ENCODE measurements around the gene CCDC157. TPM values are rescaled to one million over a fixed set of nuclear protein-coding genes. Genes with fewer than 3 reads are reported as not detected.
A peak's percentile ranks its signal among the peaks of the same experiment; 100 is the strongest.

The CCDC157 gene
- total and polyA plus RNA-seq, 10 of the 15 experiments (the other 5 are each of a cell fraction or from before 2014, with no cell fraction given): 0.10 to 2.8 (median 1.2) TPM

- no peak for TF ChIP-seq SPI1 (IDR thresholded peaks at IDR 0.05; ENCODE audit: borderline replicate concordance, insufficient read depth, low read depth, low read length)
- TF ChIP-seq FOXK2 (IDR thresholded peaks at IDR 0.05): no peak
- TF ChIP-seq ZBED1 (IDR thresholded peaks at IDR 0.05; ENCODE audit: borderline replicate concordance): peak; percentile 43; the same call in 1 of the 2 replicates
- peak; percentile 92 for TF ChIP-seq NR2F1 (conservative IDR thresholded peaks at IDR 0.05)
- TF ChIP-seq, protein P1, sequence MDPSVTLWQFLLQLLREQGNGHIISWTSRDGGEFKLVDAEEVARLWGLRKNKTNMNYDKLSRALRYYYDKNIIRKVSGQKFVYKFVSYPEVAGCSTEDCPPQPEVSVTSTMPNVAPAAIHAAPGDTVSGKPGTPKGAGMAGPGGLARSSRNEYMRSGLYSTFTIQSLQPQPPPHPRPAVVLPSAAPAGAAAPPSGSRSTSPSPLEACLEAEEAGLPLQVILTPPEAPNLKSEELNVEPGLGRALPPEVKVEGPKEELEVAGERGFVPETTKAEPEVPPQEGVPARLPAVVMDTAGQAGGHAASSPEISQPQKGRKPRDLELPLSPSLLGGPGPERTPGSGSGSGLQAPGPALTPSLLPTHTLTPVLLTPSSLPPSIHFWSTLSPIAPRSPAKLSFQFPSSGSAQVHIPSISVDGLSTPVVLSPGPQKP (IDR thresholded peaks at IDR 0.05; ENCODE audit: low read depth, low read length): no peak
- TF ChIP-seq ZNF207 (IDR thresholded peaks at IDR 0.05; ENCODE audit: borderline replicate concordance): no peak
- peak; percentile 100 for TF ChIP-seq TCF12 (IDR thresholded peaks at IDR 0.05; ENCODE audit: low read depth, low read length)
- no peak for TF ChIP-seq SMARCA5 (IDR thresholded peaks at IDR 0.05)
- 0 out of 4 replicates have a peak, but pooled peaks of 1 of the 2 experiments have one; percentile 24 for TF ChIP-seq BHLHE40 (IDR thresholded peaks at IDR 0.05; ENCODE audit: borderline replicate concordance in 1 of 2, low read depth in 2 of 2, low read length in 1 of 2)
- no peak for TF ChIP-seq MLLT1 (IDR thresholded peaks at IDR 0.05)
- TF ChIP-seq GATAD2B (conservative IDR thresholded peaks at IDR 0.05; ENCODE audit: low read depth): no peak
- TF ChIP-seq, protein P2, sequence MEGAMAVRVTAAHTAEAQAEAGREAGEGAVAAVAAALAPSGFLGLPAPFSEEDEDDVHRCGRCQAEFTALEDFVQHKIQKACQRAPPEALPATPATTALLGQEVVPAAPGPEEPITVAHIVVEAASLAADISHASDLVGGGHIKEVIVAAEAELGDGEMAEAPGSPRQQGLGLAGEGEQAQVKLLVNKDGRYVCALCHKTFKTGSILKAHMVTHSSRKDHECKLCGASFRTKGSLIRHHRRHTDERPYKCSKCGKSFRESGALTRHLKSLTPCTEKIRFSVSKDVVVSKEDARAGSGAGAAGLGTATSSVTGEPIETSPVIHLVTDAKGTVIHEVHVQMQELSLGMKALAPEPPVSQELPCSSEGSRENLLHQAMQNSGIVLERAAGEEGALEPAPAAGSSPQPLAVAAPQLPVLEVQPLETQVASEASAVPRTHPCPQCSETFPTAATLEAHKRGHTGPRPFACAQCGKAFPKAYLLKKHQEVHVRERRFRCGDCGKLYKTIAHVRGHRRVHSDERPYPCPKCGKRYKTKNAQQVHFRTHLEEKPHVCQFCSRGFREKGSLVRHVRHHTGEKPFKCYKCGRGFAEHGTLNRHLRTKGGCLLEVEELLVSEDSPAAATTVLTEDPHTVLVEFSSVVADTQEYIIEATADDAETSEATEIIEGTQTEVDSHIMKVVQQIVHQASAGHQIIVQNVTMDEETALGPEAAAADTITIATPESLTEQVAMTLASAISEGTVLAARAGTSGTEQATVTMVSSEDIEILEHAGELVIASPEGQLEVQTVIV (IDR thresholded peaks at IDR 0.05; ENCODE audit: borderline replicate concordance, partially characterized antibody): no peak
- 0 out of 2 replicates have a peak, but pooled peaks have one; percentile 44 for TF ChIP-seq IRF4 (IDR thresholded peaks at IDR 0.05; ENCODE audit: low read depth, low read length)
- peak; percentile 18; the same call in 1 of the 2 replicates for TF ChIP-seq MYB (IDR thresholded peaks at IDR 0.05; ENCODE audit: borderline replicate concordance, low read depth, low read length)
- 0 out of 2 replicates have a peak, but pooled peaks have one; percentile 42 for TF ChIP-seq PML (IDR thresholded peaks at IDR 0.05; ENCODE audit: low read length)
- TF ChIP-seq JUNB (IDR thresholded peaks at IDR 0.05): peak; percentile 80
- no peak for TF ChIP-seq SUPT20H (IDR thresholded peaks at IDR 0.05; ENCODE audit: borderline replicate concordance, control insufficient read depth, low read depth, low read length)
- peak; percentile 64; the same call in 1 of the 2 replicates for TF ChIP-seq DPF2 (IDR thresholded peaks at IDR 0.05)
- 0 out of 2 replicates have a peak, but pooled peaks have one; percentile 15 for TF ChIP-seq JUND (IDR thresholded peaks at IDR 0.05; ENCODE audit: low read depth, low read length)
- TF ChIP-seq E2F8 (IDR thresholded peaks at IDR 0.05; ENCODE audit: low read depth, partially characterized antibody): no peak
- peak; percentile 62; the same call in 1 of the 2 replicates for TF ChIP-seq FOXM1 (IDR thresholded peaks at IDR 0.05; ENCODE audit: low read depth, low read length)
- peak; percentile 38; the same call in 1 of the 2 replicates for TF ChIP-seq EED (IDR thresholded peaks at IDR 0.05; ENCODE audit: low read depth)
- TF ChIP-seq TCF3 (IDR thresholded peaks at IDR 0.05; ENCODE audit: borderline replicate concordance, insufficient read depth, low read depth, low read length): peak; percentile 99
These were observed 48.1 kb upstream of the CCDC157 start (continued) for GRCh38 chr22:30308518-30309230.
